HEK293 (cell line): ENCODE data around the gene LDLRAP1.

Experiments
- CTCF ChIA-PET: fragments of 350-600 bp; formaldehyde crosslinking; extraction: SDS; loops from one replicate; lab custom pipeline; 2021; ENCODE audit warnings: antibody characterized with exemption; lab: Yijun Ruan, JAX
- POLR2A ChIA-PET: fragments of 300-600 bp; formaldehyde crosslinking; extraction: SDS; loops from one replicate; lab custom pipeline; 2020; ENCODE audit warnings: antibody characterized with exemption, inconsistent platforms; lab: Yijun Ruan, JAX
- H3K27ac ChIP-seq: fragments of 200-500 bp; sonication (Bioruptor generic); 2 replicates; pipeline ENCODE4 v1.5.1; 2014; ENCODE audit warnings: low read depth, low read length, control low read depth, inconsistent platforms; ENCODE audit errors: extremely low read depth
- H3K36me3 ChIP-seq, 2 experiments: fragments of 200-500 bp in 1 of 2; sonication (Bioruptor generic) in 1 of 2; 1 replicate in 1 of 2; 2 replicates in 1 of 2; pipeline ENCODE4 v1.5.1; 2014 to 2017; ENCODE audit warnings: inconsistent platforms in 2 of 2, low read length in 2 of 2; ENCODE audit not compliant: control insufficient read depth in 2 of 2, insufficient read depth in 1 of 2
- H3K4me1 ChIP-seq: fragments of 200-500 bp; sonication (Bioruptor generic); 2 replicates; pipeline ENCODE4 v1.5.1; 2014; ENCODE audit warnings: mild to moderate bottlenecking, low read length, inconsistent platforms; ENCODE audit not compliant: control insufficient read depth, insufficient read depth
- H3K4me3 ChIP-seq: 2 replicates; pipeline ENCODE4 v1.5.1; 2011; ENCODE audit warnings: low read depth, mild to moderate bottlenecking, control low read depth, low read length, moderate library complexity
- H3K9me3 ChIP-seq: fragments of 200-500 bp; sonication (Bioruptor generic); 2 replicates; pipeline ENCODE4 v1.5.1; 2014; ENCODE audit warnings: low read depth, low read length, inconsistent platforms; ENCODE audit not compliant: control insufficient read depth, insufficient read depth
- GLIS2 ChIP-seq: fragments of 450-650 bp; formaldehyde crosslinking; IDR thresholded peaks from 2 replicates; pipeline ENCODE4 v1.5.1; 2016; ENCODE audit warnings: missing biosample characterization, missing genetic modification characterization
- KLF1 ChIP-seq: fragments of 450-650 bp; formaldehyde crosslinking; IDR thresholded peaks from 2 replicates; pipeline ENCODE4 v1.5.1; 2016; ENCODE audit warnings: missing biosample characterization, missing genetic modification characterization
- KLF10 ChIP-seq: fragments of 450-650 bp; IDR thresholded peaks from 2 replicates; pipeline ENCODE4 v1.5.1; 2018; ENCODE audit warnings: missing biosample characterization, mild to moderate bottlenecking, missing genetic modification characterization
- TRIM28 ChIP-seq: IDR thresholded peaks from 2 replicates; pipeline ENCODE4 v1.6.1; 2011; ENCODE audit warnings: low read length, control low read depth, borderline replicate concordance
- YY1 ChIP-seq: fragments of 450-650 bp; formaldehyde crosslinking; IDR thresholded peaks from 2 replicates; pipeline ENCODE4 v1.5.1; 2018; ENCODE audit warnings: missing biosample characterization, missing genetic modification characterization
- ZFHX2 ChIP-seq: fragments of 450-650 bp; formaldehyde crosslinking; conservative IDR thresholded peaks from 2 replicates; pipeline ENCODE4 v1.5.1; 2016; ENCODE audit warnings: missing biosample characterization, missing genetic modification characterization
- ZFP3 ChIP-seq: fragments of 450-650 bp; formaldehyde crosslinking; IDR thresholded peaks from 2 replicates; pipeline ENCODE4 v1.5.1; 2016; ENCODE audit warnings: low read depth, missing biosample characterization, missing genetic modification characterization
- ZFP37 ChIP-seq: fragments of 450-650 bp; formaldehyde crosslinking; IDR thresholded peaks from 2 replicates; pipeline ENCODE4 v1.5.1; 2016; ENCODE audit warnings: missing biosample characterization, missing genetic modification characterization
- ZNF10 ChIP-seq: fragments of 450-650 bp; formaldehyde crosslinking; IDR thresholded peaks from 2 replicates; pipeline ENCODE4 v1.5.1; 2017; ENCODE audit warnings: missing biosample characterization, missing genetic modification characterization
- ZNF214 ChIP-seq: fragments of 450-650 bp; formaldehyde crosslinking; IDR thresholded peaks from 2 replicates; pipeline ENCODE4 v1.5.1; 2017; ENCODE audit warnings: missing biosample characterization, mild to moderate bottlenecking, missing genetic modification characterization, borderline replicate concordance
- ZNF280C ChIP-seq: fragments of 450-650 bp; formaldehyde crosslinking; IDR thresholded peaks from 2 replicates; pipeline ENCODE4 v1.5.1; 2016; ENCODE audit warnings: missing biosample characterization, missing genetic modification characterization
- ZNF311 ChIP-seq: fragments of 450-650 bp; formaldehyde crosslinking; IDR thresholded peaks from 2 replicates; pipeline ENCODE4 v1.5.1; 2017; ENCODE audit warnings: missing biosample characterization, missing genetic modification characterization, borderline replicate concordance
- ZNF391 ChIP-seq: fragments of 450-650 bp; formaldehyde crosslinking; IDR thresholded peaks from 2 replicates; pipeline ENCODE4 v1.5.1; 2016; ENCODE audit warnings: low read depth, missing biosample characterization, missing genetic modification characterization, borderline replicate concordance
- ZNF394 ChIP-seq: fragments of 450-650 bp; formaldehyde crosslinking; IDR thresholded peaks from 2 replicates; pipeline ENCODE4 v1.5.1; 2016; ENCODE audit warnings: missing biosample characterization, missing genetic modification characterization, mild to moderate bottlenecking, moderate library complexity, borderline replicate concordance
- ZNF433 ChIP-seq: fragments of 450-650 bp; formaldehyde crosslinking; IDR thresholded peaks from 2 replicates; pipeline ENCODE4 v1.5.1; 2016; ENCODE audit warnings: missing biosample characterization, missing genetic modification characterization, low read depth
- ZNF585B ChIP-seq: fragments of 450-650 bp; formaldehyde crosslinking; IDR thresholded peaks from 2 replicates; pipeline ENCODE4 v1.5.1; 2016; ENCODE audit warnings: missing biosample characterization, missing genetic modification characterization
- ZNF596 ChIP-seq: fragments of 450-650 bp; IDR thresholded peaks from 2 replicates; pipeline ENCODE4 v1.5.0; 2018; ENCODE audit warnings: missing biosample characterization, mild to moderate bottlenecking, missing genetic modification characterization, moderate library complexity
- ZNF768 ChIP-seq: fragments of 450-650 bp; formaldehyde crosslinking; IDR thresholded peaks from 2 replicates; pipeline ENCODE4 v1.5.1; 2018; ENCODE audit warnings: missing biosample characterization, mild to moderate bottlenecking, missing genetic modification characterization
- ZNF777 ChIP-seq: fragments of 450-650 bp; formaldehyde crosslinking; IDR thresholded peaks from 2 replicates; pipeline ENCODE4 v1.5.1; 2017; ENCODE audit warnings: missing biosample characterization, missing genetic modification characterization, borderline replicate concordance
- ZNF837 ChIP-seq: fragments of 450-650 bp; formaldehyde crosslinking; IDR thresholded peaks from 2 replicates; pipeline ENCODE4 v1.5.1; 2016; ENCODE audit warnings: missing biosample characterization, missing genetic modification characterization
- ZXDB ChIP-seq: fragments of 450-650 bp; formaldehyde crosslinking; IDR thresholded peaks from 2 replicates; pipeline ENCODE4 v1.5.1; 2016; ENCODE audit warnings: missing biosample characterization, missing genetic modification characterization
- TF ChIP-seq, protein P1 (sequence below): fragments of 450-650 bp; formaldehyde crosslinking; IDR thresholded peaks from 2 replicates; pipeline ENCODE4 v1.5.1; 2016; ENCODE audit warnings: missing biosample characterization, missing genetic modification characterization
- TF ChIP-seq, protein P2 (sequence below): fragments of 450-650 bp; formaldehyde crosslinking; IDR thresholded peaks from 2 replicates; pipeline ENCODE4 v1.5.1; 2016; ENCODE audit warnings: missing biosample characterization, missing genetic modification characterization
- TF ChIP-seq, protein P3 (sequence below): fragments of 450-650 bp; formaldehyde crosslinking; IDR thresholded peaks from 2 replicates; pipeline ENCODE4 v1.5.1; 2017; ENCODE audit warnings: missing biosample characterization, missing genetic modification characterization
- TF ChIP-seq, protein P4 (sequence below): fragments of 450-650 bp; formaldehyde crosslinking; IDR thresholded peaks from 2 replicates; pipeline ENCODE4 v1.5.1; 2017; ENCODE audit warnings: missing biosample characterization, missing genetic modification characterization
- TF ChIP-seq, protein P5 (sequence below): fragments of 450-650 bp; formaldehyde crosslinking; IDR thresholded peaks from 2 replicates; pipeline ENCODE4 v1.5.1; 2017; ENCODE audit warnings: missing biosample characterization, missing genetic modification characterization

The LDLRAP1 gene

DNA sequence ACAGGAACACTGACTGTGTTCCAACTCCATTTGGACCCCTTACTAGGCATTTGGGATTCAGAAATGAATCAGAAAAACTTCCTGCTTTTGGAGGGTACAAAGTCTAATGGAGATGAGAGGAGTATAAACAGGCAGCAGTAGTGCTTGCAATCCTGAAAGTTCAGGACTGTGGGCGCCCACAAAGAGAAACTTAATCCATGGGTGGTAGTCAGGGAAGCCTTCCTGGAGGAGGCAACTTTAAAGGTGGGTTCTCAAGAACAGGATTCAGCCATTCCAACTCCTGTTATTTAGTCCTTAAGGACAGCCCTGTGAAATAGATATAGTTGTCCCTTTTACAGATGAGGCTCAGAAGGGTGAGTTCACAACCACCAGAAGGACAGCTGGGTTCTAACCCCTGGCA, 2.0 kb upstream of the LDLRAP1 start:
- Histone ChIP-seq H3K36me3 (no peaks in the 10 kb centered on the region), H3K27ac (no peak overlapping the region), H3K4me1 (0 out of 2 replicates have a peak, but pooled peaks cover 4% of the 10 kb centered on the region), H3K4me3 (no peak overlapping the region), H3K9me3 (no peaks in the 10 kb centered on the region)
- ChIA-PET CTCF (interaction anchor here (1.1 kb wide), 1 partner anchor 39 kb away, joined by 4 read pairs; no protein-coding TSS in a partner anchor), POLR2A (no interaction called here)
- TF ChIP-seq ZNF585B (tag by site-specific recombination) (no peak), ZNF311 (tag by site-specific recombination) (no peak), ZNF391 (tag by site-specific recombination) (no peak), KLF10 (tag by site-specific recombination) (no peak), ZNF433 (tag by site-specific recombination) (no peak), ZNF10 (tag by site-specific recombination) (no peak), ZXDB (tag by site-specific recombination) (no peak), GLIS2 (no peak), ZNF837 (tag by site-specific recombination) (no peak), KLF1 (tag by site-specific recombination) (no peak), ZNF768 (tag by site-specific recombination) (no peak), YY1 (no peak), ZNF777 (tag by site-specific recombination) (no peak), ZFHX2 (no peak), ZFP3 (tag by site-specific recombination) (no peak), ZNF394 (tag by site-specific recombination) (no peak), TRIM28 (no peak)
- TF ChIP-seq, protein P1, sequence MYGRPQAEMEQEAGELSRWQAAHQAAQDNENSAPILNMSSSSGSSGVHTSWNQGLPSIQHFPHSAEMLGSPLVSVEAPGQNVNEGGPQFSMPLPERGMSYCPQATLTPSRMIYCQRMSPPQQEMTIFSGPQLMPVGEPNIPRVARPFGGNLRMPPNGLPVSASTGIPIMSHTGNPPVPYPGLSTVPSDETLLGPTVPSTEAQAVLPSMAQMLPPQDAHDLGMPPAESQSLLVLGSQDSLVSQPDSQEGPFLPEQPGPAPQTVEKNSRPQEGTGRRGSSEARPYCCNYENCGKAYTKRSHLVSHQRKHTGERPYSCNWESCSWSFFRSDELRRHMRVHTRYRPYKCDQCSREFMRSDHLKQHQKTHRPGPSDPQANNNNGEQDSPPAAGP (tag by site-specific recombination), result no peak
- TF ChIP-seq, protein P2, sequence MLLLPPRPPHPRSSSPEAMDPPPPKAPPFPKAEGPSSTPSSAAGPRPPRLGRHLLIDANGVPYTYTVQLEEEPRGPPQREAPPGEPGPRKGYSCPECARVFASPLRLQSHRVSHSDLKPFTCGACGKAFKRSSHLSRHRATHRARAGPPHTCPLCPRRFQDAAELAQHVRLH (tag by site-specific recombination), result no peak
- TF ChIP-seq, protein P3, sequence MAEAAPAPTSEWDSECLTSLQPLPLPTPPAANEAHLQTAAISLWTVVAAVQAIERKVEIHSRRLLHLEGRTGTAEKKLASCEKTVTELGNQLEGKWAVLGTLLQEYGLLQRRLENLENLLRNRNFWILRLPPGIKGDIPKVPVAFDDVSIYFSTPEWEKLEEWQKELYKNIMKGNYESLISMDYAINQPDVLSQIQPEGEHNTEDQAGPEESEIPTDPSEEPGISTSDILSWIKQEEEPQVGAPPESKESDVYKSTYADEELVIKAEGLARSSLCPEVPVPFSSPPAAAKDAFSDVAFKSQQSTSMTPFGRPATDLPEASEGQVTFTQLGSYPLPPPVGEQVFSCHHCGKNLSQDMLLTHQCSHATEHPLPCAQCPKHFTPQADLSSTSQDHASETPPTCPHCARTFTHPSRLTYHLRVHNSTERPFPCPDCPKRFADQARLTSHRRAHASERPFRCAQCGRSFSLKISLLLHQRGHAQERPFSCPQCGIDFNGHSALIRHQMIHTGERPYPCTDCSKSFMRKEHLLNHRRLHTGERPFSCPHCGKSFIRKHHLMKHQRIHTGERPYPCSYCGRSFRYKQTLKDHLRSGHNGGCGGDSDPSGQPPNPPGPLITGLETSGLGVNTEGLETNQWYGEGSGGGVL (tag by site-specific recombination), result no peak

GRCh38 chr1:25541889-25542658, 1.3 kb upstream of the LDLRAP1 start:
- no peaks in the 10 kb centered on the region for H3K9me3 ChIP-seq
- no peak overlapping the region for H3K27ac ChIP-seq
- H3K4me1 ChIP-seq, result 0 out of 2 replicates have a peak, but pooled peaks cover 4% of the 10 kb centered on the region
- ChIA-PET POLR2A (no interaction called here), CTCF (interaction anchor here (0.6 to 1.1 kb wide), 3 partner anchors 21 to 49 kb away, joined by 3 to 4 read pairs (median 3); no protein-coding TSS in a partner anchor)
- no peak overlapping the region for H3K4me3 ChIP-seq
- H3K36me3 ChIP-seq, result no peaks in the 10 kb centered on the region
- TF ChIP-seq ZNF214 (tag by site-specific recombination) (no peak), ZNF394 (tag by site-specific recombination) (no peak), ZNF280C (tag by site-specific recombination) (no peak), ZNF596 (tag by site-specific recombination) (no peak), ZFP37 (no peak)
- TF ChIP-seq, protein P4, sequence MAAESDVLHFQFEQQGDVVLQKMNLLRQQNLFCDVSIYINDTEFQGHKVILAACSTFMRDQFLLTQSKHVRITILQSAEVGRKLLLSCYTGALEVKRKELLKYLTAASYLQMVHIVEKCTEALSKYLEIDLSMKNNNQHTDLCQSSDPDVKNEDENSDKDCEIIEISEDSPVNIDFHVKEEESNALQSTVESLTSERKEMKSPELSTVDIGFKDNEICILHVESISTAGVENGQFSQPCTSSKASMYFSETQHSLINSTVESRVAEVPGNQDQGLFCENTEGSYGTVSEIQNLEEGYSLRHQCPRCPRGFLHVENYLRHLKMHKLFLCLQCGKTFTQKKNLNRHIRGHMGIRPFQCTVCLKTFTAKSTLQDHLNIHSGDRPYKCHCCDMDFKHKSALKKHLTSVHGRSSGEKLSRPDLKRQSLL (tag by site-specific recombination), result no peak
- TF ChIP-seq, protein P5, sequence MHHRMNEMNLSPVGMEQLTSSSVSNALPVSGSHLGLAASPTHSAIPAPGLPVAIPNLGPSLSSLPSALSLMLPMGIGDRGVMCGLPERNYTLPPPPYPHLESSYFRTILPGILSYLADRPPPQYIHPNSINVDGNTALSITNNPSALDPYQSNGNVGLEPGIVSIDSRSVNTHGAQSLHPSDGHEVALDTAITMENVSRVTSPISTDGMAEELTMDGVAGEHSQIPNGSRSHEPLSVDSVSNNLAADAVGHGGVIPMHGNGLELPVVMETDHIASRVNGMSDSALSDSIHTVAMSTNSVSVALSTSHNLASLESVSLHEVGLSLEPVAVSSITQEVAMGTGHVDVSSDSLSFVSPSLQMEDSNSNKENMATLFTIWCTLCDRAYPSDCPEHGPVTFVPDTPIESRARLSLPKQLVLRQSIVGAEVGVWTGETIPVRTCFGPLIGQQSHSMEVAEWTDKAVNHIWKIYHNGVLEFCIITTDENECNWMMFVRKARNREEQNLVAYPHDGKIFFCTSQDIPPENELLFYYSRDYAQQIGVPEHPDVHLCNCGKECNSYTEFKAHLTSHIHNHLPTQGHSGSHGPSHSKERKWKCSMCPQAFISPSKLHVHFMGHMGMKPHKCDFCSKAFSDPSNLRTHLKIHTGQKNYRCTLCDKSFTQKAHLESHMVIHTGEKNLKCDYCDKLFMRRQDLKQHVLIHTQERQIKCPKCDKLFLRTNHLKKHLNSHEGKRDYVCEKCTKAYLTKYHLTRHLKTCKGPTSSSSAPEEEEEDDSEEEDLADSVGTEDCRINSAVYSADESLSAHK, result no peak
